Loucy (cell line): ENCODE measurements around the gene KMT2E.

ENCODE experiments used
- CTCF ChIP-seq: fragments of 200-600 bp; sonication (generic); conservative IDR thresholded peaks from 2 replicates; pipeline ENCODE4 v1.5.1; 2014; ENCODE audit warnings: mild to moderate bottlenecking, antibody characterized with exemption, low read length
- EZH2phosphoT487 ChIP-seq: fragments of 200-600 bp; IDR thresholded peaks from 2 replicates; pipeline ENCODE4 v1.6.1; 2018; ENCODE audit warnings: antibody characterized with exemption, mild to moderate bottlenecking, moderate library complexity, borderline replicate concordance

GRCh38 chr7:105015390-105015965, 1.5 kb downstream of the KMT2E start:
- TF ChIP-seq CTCF (no peak), EZH2phosphoT487 (no peak)
